CD14-positive monocyte (primary cell): ENCODE results near the gene DNTTIP2. TPM values are rescaled to one million over a fixed set of nuclear protein-coding genes. Genes with fewer than 3 reads are reported as not detected.
"Not testable (repeated sequence)": the region's sequence is repeated elsewhere in the genome, so short reads cannot be mapped to it uniquely, and the experiment has no call there.

ENCODE experiments used
- DNase-seq, 3 donors: peaks; one replicate each; pipeline ENCODE4 v3.0.0-alpha.2; 2011 to 2022
- H2AFZ ChIP-seq: 2 replicates; pipeline ENCODE4 v1.6.0; 2012; ENCODE audit warnings: mild to moderate bottlenecking, low read depth, low read length, inconsistent platforms; ENCODE audit not compliant: insufficient read depth, poor library complexity, severe bottlenecking
- H3K27ac ChIP-seq, 2 donors: 1 replicate in 1 of 2; 2 replicates in 1 of 2; pipeline ENCODE4 v1.5.1; 2012 to 2013; ENCODE audit warnings: low read length in 2 of 2, control low read depth in 1 of 2, inconsistent platforms in 1 of 2, low read depth in 1 of 2, mild to moderate bottlenecking in 1 of 2
- H3K27me3 ChIP-seq, 2 donors: one replicate each; pipeline versions ENCODE4 v1.6.0 to v1.6.1; 2011 to 2013; ENCODE audit warnings: low read length in 2 of 2; ENCODE audit not compliant: control insufficient read depth in 2 of 2, insufficient read depth in 2 of 2
- H3K36me3 ChIP-seq, 2 donors: replicated peaks in 1 of 2; 1 replicate in 1 of 2; 2 replicates in 1 of 2; pipeline versions ENCODE4 v1.5.1 to v1.6.1; 2012 to 2013; ENCODE audit warnings: low read length in 2 of 2, control low read depth in 1 of 2, inconsistent platforms in 1 of 2, mild to moderate bottlenecking in 1 of 2; ENCODE audit not compliant: insufficient read depth in 2 of 2, control insufficient read depth in 1 of 2
- H3K4me1 ChIP-seq, 2 donors: 1 replicate in 1 of 2; 2 replicates in 1 of 2; pipeline versions ENCODE4 v1.5.1 to v1.6.1; 2012 to 2013; ENCODE audit warnings: low read length in 2 of 2, control low read depth in 1 of 2, inconsistent platforms in 1 of 2, mild to moderate bottlenecking in 1 of 2, moderate library complexity in 1 of 2; ENCODE audit not compliant: insufficient read depth in 2 of 2, control insufficient read depth in 1 of 2
- H3K4me2 ChIP-seq: replicated peaks from 2 replicates; pipeline ENCODE3; 2012; ENCODE audit warnings: low read length, moderate library complexity, mild to moderate bottlenecking; ENCODE audit not compliant: poor library complexity, severe bottlenecking; ENCODE audit errors: extremely low read depth
- H3K4me3 ChIP-seq, 3 experiments: fragments of 200-600 bp in 1 of 3; sonication (generic) in 1 of 3; replicated peaks in 1 of 3; 1 replicate in 2 of 3; 2 replicates in 1 of 3; pipeline ENCODE4 v1.5.1; 2011 to 2013; ENCODE audit warnings: low read length in 3 of 3, mild to moderate bottlenecking in 3 of 3, control low read depth in 2 of 3, low read depth in 2 of 3, inconsistent platforms in 1 of 3, moderate library complexity in 1 of 3
- H3K79me2 ChIP-seq: 2 replicates; pipeline ENCODE4 v1.6.0; 2012; ENCODE audit warnings: mild to moderate bottlenecking, control low read depth, inconsistent platforms, low read length, moderate library complexity; ENCODE audit not compliant: insufficient read depth
- H3K9ac ChIP-seq: 2 replicates; pipeline ENCODE4 v1.6.0; 2017; ENCODE audit warnings: low read length, mild to moderate bottlenecking; ENCODE audit not compliant: insufficient read depth, poor library complexity, severe bottlenecking
- H3K9me3 ChIP-seq, 2 donors: replicated peaks in 1 of 2; 1 replicate in 1 of 2; 2 replicates in 1 of 2; pipeline versions ENCODE4 v1.5.1 to v1.6.1; 2012 to 2013; ENCODE audit warnings: low read length in 2 of 2, control low read depth in 1 of 2; ENCODE audit not compliant: control insufficient read depth in 1 of 2, insufficient read depth in 1 of 2
- H4K20me1 ChIP-seq: 2 replicates; pipeline ENCODE4 v1.6.0; 2012; ENCODE audit warnings: mild to moderate bottlenecking, low read length, control low read depth, moderate library complexity; ENCODE audit not compliant: insufficient read depth
- H3K27ac Mint-ChIP-seq, 7 donors: one replicate each; pipeline ENCODE4 v1.8.0; 2020; ENCODE audit warnings: mild to moderate bottlenecking in 7 of 7, mixed read lengths in 7 of 7, moderate library complexity in 6 of 7, inconsistent platforms in 2 of 7
- H3K27me3 Mint-ChIP-seq, 3 donors: one replicate each; pipeline ENCODE4 v1.8.0; 2021 to 2022; ENCODE audit warnings: low read depth in 3 of 3, mild to moderate bottlenecking in 3 of 3, mixed read lengths in 3 of 3, moderate library complexity in 3 of 3, inconsistent platforms in 1 of 3
- H3K36me3 Mint-ChIP-seq, 2 donors: one replicate each; pipeline ENCODE4 v1.8.0; 2020; ENCODE audit warnings: mixed read lengths in 2 of 2, inconsistent platforms in 1 of 2, mild to moderate bottlenecking in 1 of 2
- H3K4me1 Mint-ChIP-seq: one replicate; pipeline ENCODE4 v1.8.0; 2020; ENCODE audit warnings: mild to moderate bottlenecking, mixed read lengths
- H3K4me3 Mint-ChIP-seq, 2 donors: one replicate each; pipeline ENCODE4 v1.8.0; 2020; ENCODE audit warnings: mild to moderate bottlenecking in 2 of 2, mixed read lengths in 2 of 2, moderate library complexity in 1 of 2
- H3K9me3 Mint-ChIP-seq, 7 donors: one replicate each; pipeline ENCODE4 v1.8.0; 2020 to 2022; ENCODE audit warnings: mixed read lengths in 7 of 7, mild to moderate bottlenecking in 6 of 7, moderate library complexity in 6 of 7, inconsistent platforms in 2 of 7
- CTCF ChIP-seq: fragments of 200-600 bp; IDR thresholded peaks from one replicate; pipeline ENCODE4 v1.8.0; 2022; ENCODE audit warnings: antibody characterized with exemption, mild to moderate bottlenecking
- WGBS: methylation state at CpG from one replicate; pipeline ENCODE4 v1.1.5; 2013; ENCODE audit warnings: missing lambda C conversion rate; ENCODE audit not compliant: insufficient coverage; 5-methylcytosine and 5-hydroxymethylcytosine counted together
- intact Hi-C, 2 donors: fragments of 100-400 bp; cut with micrococcal nuclease; formaldehyde crosslinking; loops; one replicate each; pipeline versions ENCODE4 v1.15.0 to v1.15.1; 2023
- polyA plus RNA-seq, 3 donors: library from polyadenylated mRNA; depleted of rRNA in 1 of 3; unstranded in 2 of 3; stranded (reverse) in 1 of 3; fragments of 300-500 nt in 2 of 3; fragments of >200 nt in 1 of 3; fragmentation: Illumina TruSeq in 2 of 3; gene quantifications; 1 replicate in 2 of 3; 2 replicates in 1 of 3; pipeline ENCODE4 v1.2.3, GENCODE V29; 2012 to 2021

The DNTTIP2 gene
- polyA plus RNA-seq, 3 donors: 21.1 to 68.8 (median 42.1) TPM

GRCh38 chr1:93855983-93856382 lies 23.0 kb downstream of the DNTTIP2 start:
- WGBS: no CpG with 5 or more reads among the region's 9 CpGs
- H3K36me3 ChIP-seq, H3K4me1 Mint-ChIP-seq, H3K4me3 Mint-ChIP-seq, H3K4me2 ChIP-seq, H3K9me3 ChIP-seq, H3K27ac ChIP-seq, H3K27me3 ChIP-seq, H2AFZ ChIP-seq, H3K36me3 Mint-ChIP-seq, H3K27me3 Mint-ChIP-seq, H3K9ac ChIP-seq, H3K79me2 ChIP-seq, H3K4me3 ChIP-seq, DNase-seq, H4K20me1 ChIP-seq, intact Hi-C loops, H3K4me1 ChIP-seq: not testable (repeated sequence)
- Mint-ChIP-seq H3K9me3 (peaks cover 10 to 34% (median 16%) of the 10 kb centered on the region in 7 donors), H3K27ac (peak overlapping the region in 1 of 7 donors; percentile 18)

GRCh38 chr1:93853940-93854339 lies 25.1 kb downstream of the DNTTIP2 start:
- Histone ChIP-seq H3K4me2 (no peak overlapping the region), H3K79me2 (no peaks in the 10 kb centered on the region), H3K4me1 (peaks cover 0 to 3% of the 10 kb centered on the region in 2 donors), H3K27me3 (no peaks in the 10 kb centered on the region), H2AFZ (no peak overlapping the region), H3K9me3 (no peaks in the 10 kb centered on the region), H3K4me3 (no peak overlapping the region), H3K9ac (no peak overlapping the region), H3K36me3 (no peaks in the 10 kb centered on the region), H4K20me1 (no peaks in the 10 kb centered on the region), H3K27ac (no peak overlapping the region)
- intact Hi-C loops: no loop called here
- 100% methylated on average over 1 of the region's 3 CpGs for WGBS
- peaks cover 10 to 35% (median 15%) of the 10 kb centered on the region in 7 donors for H3K9me3 Mint-ChIP-seq
- DNase-seq: no peak
- H3K4me3 Mint-ChIP-seq: no peak overlapping the region
- H3K27ac Mint-ChIP-seq: no peak overlapping the region
- H3K36me3 Mint-ChIP-seq: no peaks in the 10 kb centered on the region
- H3K27me3 Mint-ChIP-seq: peaks cover 0 to 6% (median 1%) of the 10 kb centered on the region in 3 donors
- peaks cover 4% of the 10 kb centered on the region for H3K4me1 Mint-ChIP-seq
- no peak for TF ChIP-seq CTCF
